Measurements from ENCODE around the gene FAM117A.

The FAM117A gene

DNA sequence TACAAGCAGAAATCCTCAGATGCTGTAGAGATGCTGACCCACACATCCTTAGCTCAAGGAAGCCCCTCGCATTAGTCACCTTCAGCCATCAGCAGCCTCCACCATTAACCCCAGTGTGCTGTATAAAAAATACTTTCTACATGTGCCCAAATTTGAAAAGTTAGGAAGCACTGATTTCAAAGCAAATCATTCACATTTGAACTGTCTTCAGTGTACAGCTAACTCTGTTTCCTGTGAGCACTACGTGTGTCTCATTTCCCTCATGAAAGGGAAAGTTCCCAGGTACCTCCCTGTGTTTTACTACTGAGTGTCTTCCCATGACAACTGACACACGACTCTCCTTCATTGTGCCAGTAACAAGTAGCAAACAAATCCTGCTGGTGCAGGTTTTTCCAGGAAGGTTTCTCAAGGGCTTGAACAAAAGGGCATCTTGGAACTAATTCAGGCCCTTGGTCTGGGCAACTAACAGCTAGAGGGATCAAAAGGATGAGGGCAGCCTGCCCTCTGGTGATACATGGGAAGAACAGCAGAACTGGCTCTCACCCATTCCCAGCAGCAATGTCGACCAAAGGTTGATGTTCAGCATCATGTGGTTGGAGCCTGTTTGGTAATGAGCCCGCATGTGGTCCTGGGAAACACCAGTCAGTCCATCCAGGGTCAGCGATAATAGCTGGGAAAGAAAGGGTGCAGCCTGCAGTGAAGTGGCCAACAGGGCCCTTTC, 60.2 kb downstream of the FAM117A start (continued):
- TF ChIP-seq, protein P1, sequence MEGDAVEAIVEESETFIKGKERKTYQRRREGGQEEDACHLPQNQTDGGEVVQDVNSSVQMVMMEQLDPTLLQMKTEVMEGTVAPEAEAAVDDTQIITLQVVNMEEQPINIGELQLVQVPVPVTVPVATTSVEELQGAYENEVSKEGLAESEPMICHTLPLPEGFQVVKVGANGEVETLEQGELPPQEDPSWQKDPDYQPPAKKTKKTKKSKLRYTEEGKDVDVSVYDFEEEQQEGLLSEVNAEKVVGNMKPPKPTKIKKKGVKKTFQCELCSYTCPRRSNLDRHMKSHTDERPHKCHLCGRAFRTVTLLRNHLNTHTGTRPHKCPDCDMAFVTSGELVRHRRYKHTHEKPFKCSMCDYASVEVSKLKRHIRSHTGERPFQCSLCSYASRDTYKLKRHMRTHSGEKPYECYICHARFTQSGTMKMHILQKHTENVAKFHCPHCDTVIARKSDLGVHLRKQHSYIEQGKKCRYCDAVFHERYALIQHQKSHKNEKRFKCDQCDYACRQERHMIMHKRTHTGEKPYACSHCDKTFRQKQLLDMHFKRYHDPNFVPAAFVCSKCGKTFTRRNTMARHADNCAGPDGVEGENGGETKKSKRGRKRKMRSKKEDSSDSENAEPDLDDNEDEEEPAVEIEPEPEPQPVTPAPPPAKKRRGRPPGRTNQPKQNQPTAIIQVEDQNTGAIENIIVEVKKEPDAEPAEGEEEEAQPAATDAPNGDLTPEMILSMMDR (tag by site-specific recombination; IDR thresholded peaks at IDR 0.05): peak; percentile 71
- TF ChIP-seq ZIC2 (tag by site-specific recombination; IDR thresholded peaks at IDR 0.05) (no peak), ZNF530 (tag by site-specific recombination; IDR thresholded peaks at IDR 0.05; ENCODE audit: low read depth) (no peak), ZNF335 (tag by site-specific recombination; conservative IDR thresholded peaks at IDR 0.05) (0 out of 2 replicates have a peak, but pooled peaks have one; percentile 27), ZNF837 (tag by site-specific recombination; IDR thresholded peaks at IDR 0.05) (no peak), ZNF654 (tag by site-specific recombination; IDR thresholded peaks at IDR 0.05; ENCODE audit: low read depth) (peak; percentile 35), ZNF830 (tag by site-specific recombination; IDR thresholded peaks at IDR 0.05; ENCODE audit: low read depth) (no peak), IKZF3 (tag by site-specific recombination; IDR thresholded peaks at IDR 0.05) (no peak)

GRCh38 chr17:49700960-49701359, 63.0 kb downstream of the FAM117A start:
- ChIA-PET POLR2A (interaction anchor here (0.7 to 0.8 kb wide), 2 partner anchors 63 to 297 kb away, joined by 3 to 4 read pairs; partner anchors contain the start of gene FAM117A), CTCF (interaction anchor here (1.9 to 27.1 kb wide), 4 partner anchors 125 to 296 kb away, joined by 5 to 486 read pairs (median 64); partner anchors contain the start of gene NXPH3)
- no peak overlapping the region for H3K4me3 ChIP-seq (ENCODE audit: low read depth, low read length)
- no peak for TF ChIP-seq ZFHX2 (tag by site-specific recombination; conservative IDR thresholded peaks at IDR 0.05)
- TF ChIP-seq AEBP2 (tag by site-specific recombination; IDR thresholded peaks at IDR 0.05; ENCODE audit: borderline replicate concordance): no peak
- TF ChIP-seq KLF1 (tag by site-specific recombination; IDR thresholded peaks at IDR 0.05): peak; percentile 54; the same call in 1 of the 2 replicates
- no peaks in the 10 kb centered on the region for H3K9me3 ChIP-seq (ENCODE audit: control insufficient read depth, insufficient read depth, low read depth, low read length)
- H3K36me3 ChIP-seq (ENCODE audit: control insufficient read depth in 2 of 2, insufficient read depth in 1 of 2, low read length in 2 of 2): peaks cover 26 to 69% of the 10 kb centered on the region in 2 experiments
- no peak overlapping the region for H3K27ac ChIP-seq (ENCODE audit: extremely low read depth, low read depth, low read length)
- no peaks in the 10 kb centered on the region for H3K4me1 ChIP-seq (ENCODE audit: control insufficient read depth, insufficient read depth, low read length)

- Histone ChIP-seq H3K36me3 (ENCODE audit: control insufficient read depth in 2 of 2, insufficient read depth in 1 of 2, low read length in 2 of 2) (peaks cover 26 to 60% of the 10 kb centered on the region in 2 experiments), H3K9me3 (ENCODE audit: control insufficient read depth, insufficient read depth, low read depth, low read length) (no peaks in the 10 kb centered on the region), H3K27ac (ENCODE audit: extremely low read depth, low read depth, low read length) (no peak overlapping the region), H3K4me3 (ENCODE audit: low read depth, low read length) (no peak overlapping the region), H3K4me1 (ENCODE audit: control insufficient read depth, insufficient read depth, low read length) (no peaks in the 10 kb centered on the region)
- ChIA-PET POLR2A (interaction anchor here (0.9 to 2.5 kb wide), 2 partner anchors 8 to 132 kb away, joined by 3 to 7 read pairs; partner anchors contain the start of gene SLC35B1), CTCF (interaction anchor here (0.6 to 27.1 kb wide), 9 partner anchors 11 to 299 kb away, joined by 3 to 486 read pairs (median 5); partner anchors contain the start of gene NXPH3)
- TF ChIP-seq SP3 (tag by site-specific recombination; IDR thresholded peaks at IDR 0.05) (no peak), ZNF280C (tag by site-specific recombination; IDR thresholded peaks at IDR 0.05) (no peak), PRDM1 (tag by site-specific recombination; IDR thresholded peaks at IDR 0.05) (0 out of 2 replicates have a peak, but pooled peaks have one; percentile 36)
These were observed 63.9 kb downstream of the FAM117A start for GRCh38 chr17:49699966-49700575.
